Breast epithelium (tissue), 4 donors: ENCODE measurements around the gene PLCXD1. TPM values are rescaled to one million over a fixed set of nuclear protein-coding genes. Genes with fewer than 3 reads are reported as not detected.
A peak's percentile ranks its signal among the peaks of the same experiment; 100 is the strongest.

ENCODE experiments used
- DNase-seq, 2 donors: peaks; one replicate each; pipeline ENCODE4 v3.0.0-alpha.2; 2019; ENCODE audit warnings: low spot score in 2 of 2
- H3K27ac ChIP-seq, 2 donors: fragments of 200-600 bp; sonication (generic) in 1 of 2; one replicate each; pipeline ENCODE4 v1.5.1; 2016 to 2019; ENCODE audit warnings: mild to moderate bottlenecking in 1 of 2
- H3K27me3 ChIP-seq, 2 donors: fragments of 200-600 bp; sonication (generic) in 1 of 2; one replicate each; pipeline versions ENCODE4 v1.5.1 to v1.6.0; 2017 to 2019; ENCODE audit warnings: control low read depth in 1 of 2, mild to moderate bottlenecking in 1 of 2
- H3K36me3 ChIP-seq: fragments of 200-600 bp; one replicate; pipeline ENCODE4 v1.5.1; 2019
- H3K4me1 ChIP-seq, 2 donors: fragments of 200-600 bp; sonication (generic); one replicate each; pipeline ENCODE4 v1.5.1; 2016 to 2019; ENCODE audit warnings: control low read depth in 1 of 2
- H3K4me3 ChIP-seq, 3 donors: fragments of 200-600 bp; sonication (generic); 1 replicate in 2 of 3; 2 replicates in 1 of 3; pipeline ENCODE4 v1.5.1; 2016 to 2019; ENCODE audit warnings: mild to moderate bottlenecking in 3 of 3, moderate library complexity in 2 of 3
- H3K9me3 ChIP-seq, 2 donors: fragments of 200-600 bp; sonication (generic) in 1 of 2; one replicate each; pipeline ENCODE4 v1.5.1; 2016 to 2019; ENCODE audit warnings: control low read depth in 1 of 2
- CTCF ChIP-seq, 3 donors: fragments of 450-650 bp; IDR thresholded peaks; one replicate each; pipeline ENCODE4 v1.5.1; 2016 to 2017; ENCODE audit warnings: antibody characterized with exemption in 3 of 3, mild to moderate bottlenecking in 3 of 3, moderate library complexity in 3 of 3
- POLR2A ChIP-seq: fragments of 450-650 bp; IDR thresholded peaks from one replicate; pipeline ENCODE4 v1.6.1; 2016; ENCODE audit warnings: antibody characterized with exemption, mild to moderate bottlenecking, moderate library complexity
- POLR2AphosphoS5 ChIP-seq, 3 donors: sonication (generic); formaldehyde crosslinking; IDR thresholded peaks; one replicate each; pipeline ENCODE4 v1.6.1; 2017; ENCODE audit warnings: antibody characterized with exemption in 3 of 3
- intact Hi-C: fragments of 100-400 bp; cut with DNase I; formaldehyde crosslinking; loops from one replicate; pipeline ENCODE4 v1.15.1; 2023; ENCODE audit warnings: low total_unique reads
- total RNA-seq, 3 donors: library from RNA; depleted of rRNA; stranded (reverse); fragments of >200 nt; gene quantifications; one replicate each; pipeline ENCODE4 v1.1.0, GENCODE V29; 2016

PLCXD1 gene
- total RNA-seq, 3 donors from 2014 or later: 10.5 to 15.5 (median 12.3) TPM

GRCh38 chrX:307261-308111 lies 26.3 kb downstream of the PLCXD1 start:
- H3K27ac ChIP-seq: no peak overlapping the region
- intact Hi-C loops: no loop called here

GRCh38 chrX:308821-309520 lies 27.8 kb downstream of the PLCXD1 start:
- Histone ChIP-seq H3K4me3 (no peak overlapping the region), H3K36me3 (peaks cover 12% of the 10 kb centered on the region), H3K9me3 (peaks cover 0 to 5% of the 10 kb centered on the region in 2 donors), H3K27ac (no peak overlapping the region), H3K4me1 (no peaks in the 10 kb centered on the region), H3K27me3 (no peaks in the 10 kb centered on the region)
- TF ChIP-seq CTCF (IDR thresholded peaks at IDR 0.05): no peak
- no peak for TF ChIP-seq POLR2AphosphoS5 (IDR thresholded peaks at IDR 0.05)
- no peak for TF ChIP-seq POLR2A
- peak in 1 of 2 donors; percentile 43 for DNase-seq
- intact Hi-C loops: no loop called here

More at GRCh38 chrX:307261-308111, 26.3 kb downstream of the PLCXD1 start:
- Histone ChIP-seq H3K27me3 (no peaks in the 10 kb centered on the region), H3K4me1 (no peaks in the 10 kb centered on the region), H3K9me3 (peaks cover 3 to 5% of the 10 kb centered on the region in 2 donors), H3K4me3 (no peak overlapping the region), H3K36me3 (peaks cover 12% of the 10 kb centered on the region)
- peak in 1 of 2 donors; percentile 45 for DNase-seq
- TF ChIP-seq CTCF (IDR thresholded peaks at IDR 0.05) (no peak), POLR2AphosphoS5 (IDR thresholded peaks at IDR 0.05) (no peak)

- H3K27ac ChIP-seq: no peak overlapping the region
- no peaks in the 10 kb centered on the region for H3K27me3 ChIP-seq
- peaks cover 5% of the 10 kb centered on the region for H3K36me3 ChIP-seq
- intact Hi-C loops: no loop called here
- DNase-seq: peak in 1 of 2 donors; percentile 34
- TF ChIP-seq POLR2AphosphoS5 (IDR thresholded peaks at IDR 0.05) (no peak), CTCF (IDR thresholded peaks at IDR 0.05) (no peak), POLR2A (no peak)
- H3K4me3 ChIP-seq: no peak overlapping the region
- H3K9me3 ChIP-seq: no peaks in the 10 kb centered on the region
- no peaks in the 10 kb centered on the region for H3K4me1 ChIP-seq
These were observed 29.5 kb downstream of the PLCXD1 start for GRCh38 chrX:310621-311155.

- peak in 1 of 2 donors; percentile 46 for DNase-seq
These were observed 30.3 kb downstream of the PLCXD1 start for GRCh38 chrX:311156-312129.

More at GRCh38 chrX:311156-312129, 30.3 kb downstream of the PLCXD1 start:
- peaks cover 5% of the 10 kb centered on the region for H3K36me3 ChIP-seq
- TF ChIP-seq POLR2AphosphoS5 (IDR thresholded peaks at IDR 0.05): no peak
- no peak for TF ChIP-seq CTCF (IDR thresholded peaks at IDR 0.05)
- no peak for TF ChIP-seq POLR2A
- H3K27me3 ChIP-seq: no peaks in the 10 kb centered on the region
- no peak overlapping the region for H3K27ac ChIP-seq
- intact Hi-C loops: no loop called here
- no peak overlapping the region for H3K4me3 ChIP-seq
- no peaks in the 10 kb centered on the region for H3K4me1 ChIP-seq
- H3K9me3 ChIP-seq: no peaks in the 10 kb centered on the region
